Activated T-cell treated with anti-CD3 and anti-CD28 coated beads, Interleukin-2, amount 50 U/mL, for 24 hours (primary cell): ENCODE measurements around the gene GPR179.
A peak's percentile ranks its signal among the peaks of the same experiment; 100 is the strongest.

ENCODE experiments used
- DNase-seq: peaks from one replicate; pipeline ENCODE4 v3.0.0-alpha.2; 2020
- H3K27ac Mint-ChIP-seq: 2 replicates; pipeline ENCODE4 v1.8.0; 2020; ENCODE audit warnings: mild to moderate bottlenecking, mixed read lengths
- H3K27me3 Mint-ChIP-seq: 2 replicates; pipeline ENCODE4 v1.8.0; 2020; ENCODE audit warnings: mixed read lengths
- H3K36me3 Mint-ChIP-seq: 2 replicates; pipeline ENCODE4 v1.8.0; 2020; ENCODE audit warnings: low read depth, mixed read lengths
- H3K4me1 Mint-ChIP-seq: 2 replicates; pipeline ENCODE4 v1.8.0; 2020; ENCODE audit warnings: low read depth, mixed read lengths
- H3K4me3 Mint-ChIP-seq: 2 replicates; pipeline ENCODE4 v1.8.0; 2020; ENCODE audit warnings: mild to moderate bottlenecking, moderate library complexity, mixed read lengths
- H3K9me3 Mint-ChIP-seq: 2 replicates; pipeline ENCODE4 v1.8.0; 2020; ENCODE audit warnings: mixed read lengths

Gene GPR179, protein sequence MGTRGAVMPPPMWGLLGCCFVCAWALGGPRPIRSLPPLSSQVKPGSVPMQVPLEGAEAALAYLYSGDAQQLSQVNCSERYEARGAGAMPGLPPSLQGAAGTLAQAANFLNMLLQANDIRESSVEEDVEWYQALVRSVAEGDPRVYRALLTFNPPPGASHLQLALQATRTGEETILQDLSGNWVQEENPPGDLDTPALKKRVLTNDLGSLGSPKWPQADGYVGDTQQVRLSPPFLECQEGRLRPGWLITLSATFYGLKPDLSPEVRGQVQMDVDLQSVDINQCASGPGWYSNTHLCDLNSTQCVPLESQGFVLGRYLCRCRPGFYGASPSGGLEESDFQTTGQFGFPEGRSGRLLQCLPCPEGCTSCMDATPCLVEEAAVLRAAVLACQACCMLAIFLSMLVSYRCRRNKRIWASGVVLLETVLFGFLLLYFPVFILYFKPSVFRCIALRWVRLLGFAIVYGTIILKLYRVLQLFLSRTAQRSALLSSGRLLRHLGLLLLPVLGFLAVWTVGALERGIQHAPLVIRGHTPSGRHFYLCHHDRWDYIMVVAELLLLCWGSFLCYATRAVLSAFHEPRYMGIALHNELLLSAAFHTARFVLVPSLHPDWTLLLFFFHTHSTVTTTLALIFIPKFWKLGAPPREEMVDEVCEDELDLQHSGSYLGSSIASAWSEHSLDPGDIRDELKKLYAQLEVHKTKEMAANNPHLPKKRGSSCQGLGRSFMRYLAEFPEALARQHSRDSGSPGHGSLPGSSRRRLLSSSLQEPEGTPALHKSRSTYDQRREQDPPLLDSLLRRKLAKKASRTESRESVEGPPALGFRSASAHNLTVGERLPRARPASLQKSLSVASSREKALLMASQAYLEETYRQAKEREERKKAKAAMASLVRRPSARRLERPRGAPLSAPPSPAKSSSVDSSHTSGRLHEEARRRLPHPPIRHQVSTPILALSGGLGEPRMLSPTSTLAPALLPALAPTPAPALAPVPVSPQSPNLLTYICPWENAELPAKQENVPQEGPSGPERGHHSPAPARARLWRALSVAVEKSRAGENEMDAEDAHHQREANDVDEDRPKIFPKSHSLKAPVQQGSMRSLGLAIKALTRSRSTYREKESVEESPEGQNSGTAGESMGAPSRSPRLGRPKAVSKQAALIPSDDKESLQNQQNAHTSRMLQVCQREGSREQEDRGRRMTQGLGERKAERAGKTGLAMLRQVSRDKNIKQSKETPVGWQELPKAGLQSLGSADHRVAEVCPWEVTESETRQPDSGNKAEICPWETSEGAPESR (N-terminal part only)

DNA sequence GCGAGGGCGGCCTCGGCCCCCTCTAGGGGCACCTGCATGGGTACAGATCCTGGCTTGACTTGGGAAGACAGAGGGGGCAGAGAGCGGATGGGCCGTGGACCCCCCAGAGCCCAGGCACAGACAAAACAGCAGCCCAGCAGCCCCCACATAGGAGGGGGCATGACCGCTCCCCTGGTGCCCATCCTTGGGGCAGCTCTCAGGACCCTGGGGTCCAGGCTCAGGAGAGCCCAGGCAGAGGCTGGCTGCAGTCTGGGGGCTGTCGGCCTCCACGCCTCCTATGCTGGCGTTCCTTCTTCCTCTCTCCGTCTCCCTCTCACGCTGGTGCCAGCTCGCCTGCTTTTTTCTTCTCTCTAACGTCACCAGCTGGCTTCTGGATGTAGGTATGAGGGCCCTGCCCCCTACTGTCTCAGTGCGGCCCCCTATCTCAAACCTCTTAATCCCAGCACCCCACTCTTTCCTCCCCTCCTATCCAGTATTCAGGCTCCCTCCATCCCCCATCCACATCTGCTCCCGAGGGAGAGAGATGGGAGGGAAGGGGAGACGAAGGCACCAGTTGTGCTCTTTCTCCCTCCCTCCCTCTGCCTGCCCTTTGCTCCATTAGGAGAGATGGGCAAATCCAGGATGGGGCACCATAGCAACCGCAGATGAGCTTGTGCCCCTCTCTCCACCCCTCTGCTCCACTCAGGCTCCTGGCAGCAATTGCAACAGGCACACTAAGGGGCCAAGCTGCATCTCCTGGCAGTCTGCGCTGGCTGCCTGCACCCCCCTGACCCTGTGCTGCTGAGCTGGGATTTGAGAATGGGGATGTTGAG is at the start of gene GPR179:
TSS of gene GPR179 (minus strand) at position 349 of the 812 bp plus-strand sequence. CDS start at position 182, 167 bp downstream.
- H3K9me3 Mint-ChIP-seq: no peaks in the 10 kb centered on the region
- H3K27ac Mint-ChIP-seq: no peak within 1 kb of the TSS
- no peaks in the 10 kb centered on the region for H3K27me3 Mint-ChIP-seq
- H3K4me3 Mint-ChIP-seq: no peak within 1 kb of the TSS
- no peaks in the 10 kb centered on the region for H3K36me3 Mint-ChIP-seq
- DNase-seq: no peak
- peaks cover under 1% of the 10 kb centered on the region for H3K4me1 Mint-ChIP-seq

DNA sequence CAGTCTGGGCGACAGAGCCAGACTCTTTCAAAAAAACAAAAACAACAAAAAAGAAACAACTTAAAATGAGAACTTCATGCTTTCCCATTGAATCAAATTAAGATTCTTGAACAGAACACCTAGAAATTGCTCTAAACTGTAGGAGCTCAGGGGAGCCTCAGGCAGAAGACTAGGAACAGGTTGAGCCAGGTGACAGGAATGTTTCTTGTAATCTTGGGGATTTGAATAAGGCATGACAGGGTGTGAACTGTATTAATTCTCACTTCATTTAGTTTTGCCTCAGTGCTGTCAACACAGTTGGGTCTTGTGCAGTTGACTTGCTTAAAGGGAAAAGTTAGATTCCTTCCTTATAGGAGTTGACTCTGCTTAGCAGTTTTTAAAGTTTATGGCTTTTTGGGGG is 35.7 kb upstream of the GPR179 start:
- H3K36me3 Mint-ChIP-seq: peaks cover 54% of the 10 kb centered on the region
- no peak overlapping the region for H3K27ac Mint-ChIP-seq
- no peaks in the 10 kb centered on the region for H3K9me3 Mint-ChIP-seq
- no peak overlapping the region for H3K4me3 Mint-ChIP-seq
- no peak for DNase-seq
- no peaks in the 10 kb centered on the region for H3K4me1 Mint-ChIP-seq
- H3K27me3 Mint-ChIP-seq: no peaks in the 10 kb centered on the region

DNA sequence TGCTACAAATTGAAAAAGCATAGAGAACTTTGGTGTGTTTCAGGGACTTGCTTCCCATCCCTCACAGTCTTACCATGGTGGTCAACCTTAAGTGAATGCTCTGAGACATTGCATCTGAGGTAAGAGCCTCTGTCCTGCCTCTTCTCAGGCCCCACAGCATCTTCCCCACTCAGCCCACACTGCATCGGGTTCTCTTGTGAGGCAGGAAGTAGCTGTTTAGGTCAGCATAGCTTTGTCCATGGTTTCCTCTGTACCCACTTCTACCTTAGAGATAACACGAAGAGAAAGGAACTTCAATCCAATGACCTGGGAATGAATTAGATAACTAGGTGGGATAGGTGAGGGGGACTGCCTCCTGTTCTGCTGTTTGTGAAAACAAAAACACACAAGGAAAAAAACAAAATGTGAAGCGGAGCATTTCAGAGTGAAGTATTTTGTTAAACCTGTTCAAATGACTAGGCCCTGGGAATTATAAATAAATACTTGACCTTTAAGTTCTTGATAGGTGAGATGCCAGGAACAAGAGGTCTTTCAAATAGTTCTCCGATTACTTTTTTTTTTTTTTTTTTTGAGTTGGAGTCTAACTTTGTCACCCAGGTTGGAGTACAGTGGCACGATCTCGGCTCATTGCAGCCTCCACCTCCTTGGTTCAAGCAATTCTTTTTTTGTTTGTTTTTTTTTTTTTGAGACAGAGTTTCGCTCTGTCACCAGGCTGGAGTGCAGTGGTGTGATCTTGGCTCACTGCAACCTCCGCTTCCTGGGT is 25.5 kb upstream of the GPR179 start:
- Mint-ChIP-seq H3K36me3 (peaks cover 78% of the 10 kb centered on the region), H3K27me3 (no peaks in the 10 kb centered on the region), H3K27ac (no peak overlapping the region), H3K4me1 (no peaks in the 10 kb centered on the region), H3K4me3 (no peak overlapping the region), H3K9me3 (no peaks in the 10 kb centered on the region)
- no peak for DNase-seq

GRCh38 chr17:38364741-38365140 is 21.0 kb upstream of the GPR179 start:
- Mint-ChIP-seq H3K27ac (no peak overlapping the region), H3K36me3 (peaks cover 55% of the 10 kb centered on the region), H3K4me3 (no peak overlapping the region)

DNA sequence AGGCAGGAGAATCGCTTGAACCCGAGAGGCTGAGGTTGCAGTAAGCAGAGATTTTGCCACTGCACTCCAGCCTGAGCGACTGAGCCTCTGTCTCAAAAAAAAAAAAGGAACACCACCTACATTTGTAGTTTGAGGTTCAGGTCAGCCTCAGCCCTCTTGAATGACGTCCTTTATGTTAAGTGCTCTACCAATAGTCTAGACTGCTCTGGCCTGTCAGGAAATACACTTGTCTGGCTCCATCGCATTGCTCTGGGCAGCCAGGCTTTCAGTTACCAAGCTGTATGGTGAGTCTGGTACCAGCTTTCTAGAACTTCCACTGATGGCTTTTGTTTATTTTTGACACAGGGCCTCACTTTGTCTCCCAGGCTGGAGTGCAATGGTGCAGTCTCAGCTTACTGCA is 19.3 kb upstream of the GPR179 start:
- peaks cover 41% of the 10 kb centered on the region for H3K36me3 Mint-ChIP-seq
- no peak overlapping the region for H3K4me3 Mint-ChIP-seq
- no peaks in the 10 kb centered on the region for H3K9me3 Mint-ChIP-seq
- DNase-seq: no peak
- H3K27me3 Mint-ChIP-seq: no peaks in the 10 kb centered on the region
- H3K4me1 Mint-ChIP-seq: no peaks in the 10 kb centered on the region
- no peak overlapping the region for H3K27ac Mint-ChIP-seq

More at GRCh38 chr17:38364741-38365140, 21.0 kb upstream of the GPR179 start:
- Mint-ChIP-seq H3K27me3 (no peaks in the 10 kb centered on the region), H3K9me3 (no peaks in the 10 kb centered on the region), H3K4me1 (no peaks in the 10 kb centered on the region)
- no peak for DNase-seq

DNA sequence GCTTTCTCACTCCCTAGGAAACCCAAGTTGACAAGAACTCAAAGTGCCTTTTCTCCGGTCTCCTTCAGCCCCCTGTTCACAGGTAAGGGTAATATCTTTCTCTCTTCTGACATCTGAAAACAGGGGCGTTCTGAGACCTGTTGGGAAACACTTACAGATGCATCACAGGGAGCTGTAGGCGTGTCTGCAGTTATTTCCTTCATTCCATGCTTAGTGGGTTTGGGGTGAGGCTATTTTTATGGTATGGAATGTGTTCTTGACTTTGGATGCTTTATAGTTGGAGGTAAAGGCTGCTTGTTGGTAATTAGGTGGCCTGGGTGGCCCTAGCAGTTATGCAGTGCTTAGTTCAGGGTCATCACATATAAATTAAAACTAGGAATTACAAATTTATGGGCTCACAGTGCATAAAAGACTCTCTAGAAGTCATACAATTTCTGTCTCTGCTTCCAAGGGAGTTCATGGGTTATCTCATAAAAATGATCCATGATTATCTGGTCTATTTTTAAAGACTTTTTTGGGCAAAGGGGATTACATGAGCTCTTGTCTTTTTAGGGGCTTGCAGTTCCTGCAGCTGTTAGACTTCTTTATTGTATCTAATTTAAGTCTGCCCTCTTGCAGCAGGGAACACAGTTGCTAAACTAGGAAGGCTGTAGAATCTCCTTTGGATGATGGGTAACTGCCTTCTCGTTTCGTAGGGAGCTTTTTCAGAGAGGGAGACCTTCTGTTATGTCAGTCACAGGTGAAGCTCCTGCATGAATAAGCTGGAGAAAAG is 18.1 kb upstream of the GPR179 start:
- H3K27ac Mint-ChIP-seq: no peak overlapping the region
- no peak overlapping the region for H3K4me3 Mint-ChIP-seq
- H3K27me3 Mint-ChIP-seq: no peaks in the 10 kb centered on the region
- H3K9me3 Mint-ChIP-seq: no peaks in the 10 kb centered on the region
- no peak for DNase-seq
- H3K4me1 Mint-ChIP-seq: peaks cover 9% of the 10 kb centered on the region
- peaks cover 34% of the 10 kb centered on the region for H3K36me3 Mint-ChIP-seq

DNA sequence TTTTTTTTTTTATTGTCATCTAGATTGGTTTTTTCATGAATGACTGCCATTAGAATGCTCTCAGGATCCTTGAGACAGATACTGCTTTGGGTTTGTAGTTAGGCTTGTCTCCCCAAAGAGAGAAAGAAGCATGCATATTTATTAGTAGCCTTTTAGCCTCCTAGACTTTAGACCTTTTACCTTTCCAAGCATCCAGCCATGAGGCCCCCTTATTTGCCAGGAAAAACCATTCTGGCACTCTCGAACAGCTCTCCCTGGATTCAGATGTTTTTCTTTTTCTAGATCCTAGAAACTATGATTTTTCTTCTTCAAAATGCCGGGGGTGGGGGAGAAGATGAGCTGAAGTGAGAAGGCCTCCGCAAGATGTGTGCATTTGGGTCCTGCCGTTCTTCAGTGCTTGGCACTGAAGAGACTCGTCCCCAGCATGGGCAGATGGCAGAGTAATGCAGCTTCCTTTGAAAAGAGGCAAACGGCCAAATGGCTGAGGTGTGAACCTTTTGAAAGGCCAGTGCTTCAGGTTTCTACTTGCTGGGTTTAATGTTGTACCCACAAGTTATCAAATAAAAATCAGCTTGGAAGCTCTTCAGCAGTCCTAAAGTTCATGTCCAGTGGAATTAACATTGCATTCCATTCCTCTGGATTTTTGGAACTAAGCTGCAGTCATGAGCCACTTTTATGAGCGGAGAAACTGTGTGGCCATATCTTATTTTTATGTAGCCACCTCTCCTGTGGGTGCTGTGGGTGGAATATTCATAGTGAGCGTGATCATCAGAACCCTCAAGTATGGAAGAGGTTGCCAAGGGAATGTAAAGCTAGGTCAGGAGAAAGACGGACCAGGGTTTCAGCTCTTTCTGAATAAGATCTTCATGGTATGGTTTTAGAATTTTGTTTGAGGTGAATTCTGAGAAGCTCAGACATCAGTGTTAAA is 15.1 kb upstream of the GPR179 start:
- no peak overlapping the region for H3K27ac Mint-ChIP-seq
- H3K36me3 Mint-ChIP-seq: peaks cover 14% of the 10 kb centered on the region
- no peak for DNase-seq
- no peaks in the 10 kb centered on the region for H3K27me3 Mint-ChIP-seq
- no peaks in the 10 kb centered on the region for H3K9me3 Mint-ChIP-seq
- no peak overlapping the region for H3K4me3 Mint-ChIP-seq
- peaks cover 34% of the 10 kb centered on the region for H3K4me1 Mint-ChIP-seq

GRCh38 chr17:38357486-38358123 is 13.8 kb upstream of the GPR179 start:
- no peak overlapping the region for H3K4me3 Mint-ChIP-seq
- H3K4me1 Mint-ChIP-seq: peaks cover 45% of the 10 kb centered on the region
- H3K36me3 Mint-ChIP-seq: peaks cover 9% of the 10 kb centered on the region
- H3K27me3 Mint-ChIP-seq: no peaks in the 10 kb centered on the region
- no peak for DNase-seq
- no peaks in the 10 kb centered on the region for H3K9me3 Mint-ChIP-seq
- H3K27ac Mint-ChIP-seq: no peak overlapping the region

GRCh38 chr17:38355251-38355650 is 11.5 kb upstream of the GPR179 start:
- Mint-ChIP-seq H3K9me3 (no peaks in the 10 kb centered on the region), H3K4me1 (peaks cover 55% of the 10 kb centered on the region), H3K36me3 (peaks cover 2% of the 10 kb centered on the region), H3K4me3 (no peak overlapping the region), H3K27me3 (no peaks in the 10 kb centered on the region), H3K27ac (no peak overlapping the region)
- no peak for DNase-seq

DNA sequence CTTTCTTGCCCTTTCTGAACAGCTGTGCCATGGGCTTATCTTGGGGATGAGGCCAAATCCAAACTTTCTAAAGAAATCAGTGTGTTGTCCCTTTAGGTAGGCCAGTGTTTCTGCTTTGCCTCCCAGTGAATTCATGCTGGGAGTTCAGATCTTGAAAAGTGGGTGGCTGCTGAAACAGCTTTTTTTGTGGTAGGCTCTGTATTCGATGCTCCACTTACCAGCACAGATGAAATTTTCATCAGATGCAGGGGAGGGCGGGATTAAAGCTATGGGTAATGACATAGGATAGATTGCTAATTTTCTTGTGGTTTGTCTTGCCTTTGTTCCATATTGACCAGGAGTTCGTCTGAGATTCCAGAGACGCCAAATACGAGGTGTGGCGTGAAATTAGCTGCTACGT is 10.7 kb upstream of the GPR179 start:
- Mint-ChIP-seq H3K4me3 (peak overlapping the region; percentile 78), H3K27ac (no peak overlapping the region), H3K27me3 (no peaks in the 10 kb centered on the region), H3K9me3 (no peaks in the 10 kb centered on the region), H3K4me1 (peaks cover 55% of the 10 kb centered on the region), H3K36me3 (peaks cover 2% of the 10 kb centered on the region)
- DNase-seq: no peak

DNA sequence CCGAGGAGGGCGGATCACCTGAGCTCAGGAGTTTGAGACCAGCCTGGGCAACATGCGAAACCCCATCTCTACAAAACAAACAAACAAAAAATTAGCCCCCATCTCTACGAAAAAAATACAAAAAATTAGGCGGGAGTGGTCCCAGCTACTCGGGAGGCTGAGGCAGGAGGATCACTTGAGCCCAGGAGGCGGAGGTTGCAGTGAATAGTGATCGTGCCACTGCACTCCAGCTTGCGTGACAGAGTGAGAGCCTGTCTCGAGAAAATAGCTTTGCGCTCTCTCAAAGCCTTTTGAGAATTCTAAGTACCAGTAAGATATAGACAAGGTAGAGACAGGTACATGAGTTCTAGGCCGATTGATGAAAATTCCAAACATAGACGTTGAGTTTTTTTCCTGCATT is 9.9 kb upstream of the GPR179 start:
- no peak for DNase-seq
- Mint-ChIP-seq H3K4me1 (peaks cover 61% of the 10 kb centered on the region), H3K27ac (no peak overlapping the region), H3K27me3 (no peaks in the 10 kb centered on the region), H3K9me3 (no peaks in the 10 kb centered on the region), H3K4me3 (peak overlapping the region; percentile 78), H3K36me3 (no peaks in the 10 kb centered on the region)
